Measurements from ENCODE around the gene FHAD1. TPM values are rescaled to one million over a fixed set of nuclear protein-coding genes. Genes with fewer than 3 reads are reported as not detected.
A peak's percentile ranks its signal among the peaks of the same experiment; 100 is the strongest.

FHAD1 gene
- total RNA-seq, 1 donor from 2014 or later: 1.7 TPM

DNA sequence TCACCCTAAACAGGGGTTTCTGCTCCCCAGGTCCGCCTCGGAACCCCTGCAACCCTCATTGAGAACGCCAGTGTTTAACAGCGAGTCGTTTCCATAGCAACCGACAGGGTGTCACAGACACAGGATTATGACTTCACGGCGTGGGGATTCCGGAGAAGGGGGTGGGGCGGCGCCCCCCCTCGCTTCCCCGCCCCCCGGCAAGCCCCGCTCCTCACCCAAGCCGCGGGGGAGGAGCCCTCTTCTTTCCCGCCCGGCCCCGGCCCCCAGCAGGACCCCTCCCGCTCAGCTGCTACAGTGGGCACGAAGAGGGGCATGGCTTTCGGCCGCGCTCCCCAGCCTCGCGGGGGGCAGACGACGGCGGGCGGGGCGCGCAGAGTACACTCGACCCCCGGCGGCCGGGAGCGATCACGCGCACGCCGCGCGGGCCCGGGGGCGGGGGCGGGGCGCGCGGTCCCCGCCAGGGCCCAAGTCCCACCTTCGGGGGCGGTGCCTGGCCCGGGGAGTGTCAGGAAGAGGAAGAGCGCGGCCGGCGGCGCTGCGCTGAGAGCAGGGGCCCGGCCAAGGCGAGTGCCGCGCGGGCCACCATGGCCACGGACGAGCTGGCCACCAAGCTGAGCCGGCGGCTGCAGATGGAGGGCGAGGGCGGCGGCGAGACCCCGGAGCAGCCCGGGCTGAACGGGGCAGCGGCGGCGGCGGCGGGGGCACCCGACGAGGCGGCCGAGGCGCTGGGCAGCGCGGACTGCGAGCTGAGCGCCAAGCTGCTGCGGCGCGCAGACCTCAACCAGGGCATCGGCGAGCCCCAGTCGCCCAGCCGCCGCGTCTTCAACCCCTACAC lies 162.6 kb downstream of the FHAD1 start, which contains the start of gene EFHD2:
Gene EFHD2 (plus strand): TSS at position 501 of the 835 bp plus-strand sequence. CDS start 84 bp downstream, at position 585.
- TF ChIP-seq, protein P1, sequence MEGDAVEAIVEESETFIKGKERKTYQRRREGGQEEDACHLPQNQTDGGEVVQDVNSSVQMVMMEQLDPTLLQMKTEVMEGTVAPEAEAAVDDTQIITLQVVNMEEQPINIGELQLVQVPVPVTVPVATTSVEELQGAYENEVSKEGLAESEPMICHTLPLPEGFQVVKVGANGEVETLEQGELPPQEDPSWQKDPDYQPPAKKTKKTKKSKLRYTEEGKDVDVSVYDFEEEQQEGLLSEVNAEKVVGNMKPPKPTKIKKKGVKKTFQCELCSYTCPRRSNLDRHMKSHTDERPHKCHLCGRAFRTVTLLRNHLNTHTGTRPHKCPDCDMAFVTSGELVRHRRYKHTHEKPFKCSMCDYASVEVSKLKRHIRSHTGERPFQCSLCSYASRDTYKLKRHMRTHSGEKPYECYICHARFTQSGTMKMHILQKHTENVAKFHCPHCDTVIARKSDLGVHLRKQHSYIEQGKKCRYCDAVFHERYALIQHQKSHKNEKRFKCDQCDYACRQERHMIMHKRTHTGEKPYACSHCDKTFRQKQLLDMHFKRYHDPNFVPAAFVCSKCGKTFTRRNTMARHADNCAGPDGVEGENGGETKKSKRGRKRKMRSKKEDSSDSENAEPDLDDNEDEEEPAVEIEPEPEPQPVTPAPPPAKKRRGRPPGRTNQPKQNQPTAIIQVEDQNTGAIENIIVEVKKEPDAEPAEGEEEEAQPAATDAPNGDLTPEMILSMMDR (conservative IDR thresholded peaks at IDR 0.05): no peak
- Mint-ChIP-seq H3K27me3 (ENCODE audit: low read depth) (peaks cover 13% of the 10 kb centered on the region), H3K9me3 (no peaks in the 10 kb centered on the region), H3K4me1 (peaks cover 21% of the 10 kb centered on the region), H3K36me3 (ENCODE audit: low read depth) (no peaks in the 10 kb centered on the region), H3K4me3 (peak within 1 kb of the TSS; percentile 92), H3K27ac (ENCODE audit: unreplicated experiment) (peak within 1 kb of the TSS; percentile 94)
- DNase-seq (ENCODE audit: low read depth, low spot score): peak; percentile 62

DNA sequence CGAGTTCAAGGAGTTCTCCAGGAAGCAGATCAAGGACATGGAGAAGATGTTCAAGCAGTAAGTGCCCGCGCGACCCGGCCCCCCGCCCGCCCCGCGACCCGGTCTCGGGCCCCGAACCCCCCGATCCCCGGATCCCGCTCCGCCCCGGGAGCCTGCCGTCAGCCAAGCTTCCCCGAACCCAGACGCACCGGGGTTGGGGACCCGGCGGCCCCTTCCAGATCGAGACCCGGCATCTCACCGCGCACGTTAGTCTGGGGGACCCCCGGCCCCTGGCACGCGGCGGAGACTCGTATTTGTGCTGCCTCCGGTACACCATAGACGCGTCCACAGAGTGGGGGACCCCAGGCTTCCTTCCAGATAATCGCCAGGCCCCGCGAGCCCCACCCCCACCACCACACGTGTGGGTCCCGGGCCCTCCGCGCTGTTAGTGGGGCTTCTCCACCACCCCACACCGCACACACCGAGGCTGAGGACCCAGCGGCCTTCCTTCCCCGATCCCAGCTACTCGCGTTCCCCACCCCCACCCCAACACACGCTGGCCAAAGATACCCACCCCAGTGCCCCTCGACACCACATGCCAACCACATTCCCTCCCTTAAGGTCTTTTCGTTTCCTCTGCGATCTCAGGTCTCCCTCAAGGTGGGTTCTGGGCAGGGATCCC lies 163.3 kb downstream of the FHAD1 start:
- Mint-ChIP-seq H3K27me3 (ENCODE audit: low read depth) (peaks cover 13% of the 10 kb centered on the region), H3K4me3 (peak overlapping the region; percentile 92), H3K36me3 (ENCODE audit: low read depth) (peaks cover 6% of the 10 kb centered on the region), H3K9me3 (no peaks in the 10 kb centered on the region), H3K27ac (ENCODE audit: unreplicated experiment) (no peak overlapping the region), H3K4me1 (peaks cover 27% of the 10 kb centered on the region)
- DNase-seq (ENCODE audit: low read depth, low spot score): no peak
- TF ChIP-seq, protein P1 (conservative IDR thresholded peaks at IDR 0.05): no peak

DNA sequence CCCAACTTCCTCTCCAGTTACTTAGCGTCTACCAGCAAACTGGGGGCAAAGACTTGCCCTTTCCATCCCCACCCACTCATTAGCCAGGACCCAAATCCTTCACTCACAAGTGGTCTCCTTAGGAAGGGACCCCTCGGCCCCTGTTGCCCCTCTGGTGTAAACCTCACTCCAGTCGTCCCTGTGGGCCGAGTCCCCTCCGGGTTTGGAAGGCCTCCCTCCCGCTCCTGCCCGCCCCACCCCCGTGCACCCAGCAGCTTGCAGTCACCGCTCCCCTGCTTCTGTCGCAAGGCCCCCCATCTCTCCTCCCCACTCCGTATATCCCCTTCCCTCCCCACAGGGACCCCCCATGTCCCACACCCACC lies 163.8 kb downstream of the FHAD1 start:
- Mint-ChIP-seq H3K27ac (ENCODE audit: unreplicated experiment) (no peak overlapping the region), H3K4me3 (peak overlapping the region; percentile 92), H3K4me1 (peaks cover 27% of the 10 kb centered on the region), H3K36me3 (ENCODE audit: low read depth) (peaks cover 6% of the 10 kb centered on the region), H3K27me3 (ENCODE audit: low read depth) (peaks cover 13% of the 10 kb centered on the region), H3K9me3 (no peaks in the 10 kb centered on the region)
- no peak for DNase-seq (ENCODE audit: low read depth, low spot score)
- TF ChIP-seq, protein P1 (conservative IDR thresholded peaks at IDR 0.05): no peak

DNA sequence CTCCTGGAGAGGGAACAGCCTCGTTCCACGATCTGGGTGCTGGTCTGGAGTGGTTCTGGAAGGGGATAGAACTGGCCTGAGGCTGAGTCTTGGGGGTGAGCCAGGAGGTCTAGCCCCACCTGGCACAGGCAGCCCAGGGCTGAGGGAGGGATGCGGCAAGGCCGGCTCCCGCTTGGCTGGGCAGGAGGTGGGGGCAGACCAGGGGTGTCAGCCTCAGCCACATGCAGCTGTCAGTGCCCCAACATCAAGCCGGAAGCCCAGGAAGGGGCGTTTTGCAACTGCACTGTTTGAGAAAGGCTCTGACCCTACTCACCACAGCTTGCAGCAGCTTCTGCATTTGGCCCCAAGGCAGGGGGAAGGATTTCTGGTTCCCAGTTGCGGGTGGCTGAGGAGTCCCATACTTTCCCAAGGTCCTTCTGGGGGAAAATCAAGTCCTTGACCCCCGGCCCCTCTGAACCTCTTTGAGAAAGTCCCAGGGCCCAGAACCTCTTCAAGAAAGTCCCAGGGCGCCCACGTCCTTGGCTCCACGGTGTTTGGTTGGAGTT lies 164.6 kb downstream of the FHAD1 start:
- Mint-ChIP-seq H3K4me1 (peaks cover 34% of the 10 kb centered on the region), H3K4me3 (peak overlapping the region; percentile 81), H3K27ac (ENCODE audit: unreplicated experiment) (no peak overlapping the region), H3K27me3 (ENCODE audit: low read depth) (peaks cover 13% of the 10 kb centered on the region), H3K36me3 (ENCODE audit: low read depth) (peaks cover 6% of the 10 kb centered on the region), H3K9me3 (no peaks in the 10 kb centered on the region)
- TF ChIP-seq, protein P1 (conservative IDR thresholded peaks at IDR 0.05): no peak
- no peak for DNase-seq (ENCODE audit: low read depth, low spot score)

DNA sequence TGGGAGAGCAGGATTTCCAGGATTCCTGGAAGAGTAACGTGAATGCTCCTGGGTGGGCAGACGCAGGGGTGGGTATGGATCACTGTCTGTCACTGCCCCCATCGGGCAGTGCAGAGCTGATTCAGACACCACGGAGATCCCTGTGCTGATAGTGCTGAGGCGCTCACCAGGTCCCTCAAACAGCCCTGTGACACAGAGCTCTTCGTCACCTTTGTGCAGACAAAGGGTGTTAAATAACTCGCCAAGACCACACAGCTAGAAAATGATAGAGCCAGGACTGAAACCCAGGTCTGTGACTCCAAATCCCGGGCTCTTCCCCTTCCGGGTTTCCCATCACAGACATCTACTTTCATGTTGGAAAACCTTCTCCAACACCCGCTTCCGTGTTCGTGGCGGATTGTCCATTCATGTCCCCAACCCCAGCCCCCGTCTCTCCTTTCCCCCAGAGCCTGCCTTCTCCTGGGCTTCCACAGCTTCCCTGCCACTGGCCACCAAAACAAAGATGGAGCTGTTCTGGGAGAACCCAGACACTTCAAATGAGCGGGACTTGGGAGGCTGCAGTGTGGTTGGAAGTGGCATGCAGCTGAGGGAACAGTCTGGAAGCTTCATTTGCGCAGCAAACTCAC lies 165.3 kb downstream of the FHAD1 start:
- H3K9me3 Mint-ChIP-seq: no peaks in the 10 kb centered on the region

More for the DNA sequence above, 165.3 kb downstream of the FHAD1 start:
- Mint-ChIP-seq H3K36me3 (ENCODE audit: low read depth) (peaks cover 6% of the 10 kb centered on the region), H3K27ac (ENCODE audit: unreplicated experiment) (no peak overlapping the region), H3K4me3 (peak overlapping the region; percentile 81), H3K4me1 (peaks cover 34% of the 10 kb centered on the region), H3K27me3 (ENCODE audit: low read depth) (peaks cover 8% of the 10 kb centered on the region)
- TF ChIP-seq, protein P1 (conservative IDR thresholded peaks at IDR 0.05): no peak
- no peak for DNase-seq (ENCODE audit: low read depth, low spot score)
